Stimulated activated CD4-positive, alpha-beta T cell treated with anti-CD3 and anti-CD28 coated beads, Interleukin-1b, Interleukin-23, amount 100 ng/mL, for 4 hours (primary cell): ENCODE data around the gene AVP.
A peak's percentile ranks its signal among the peaks of the same experiment; 100 is the strongest.
"Not testable (repeated sequence)": the region's sequence is repeated elsewhere in the genome, so short reads cannot be mapped to it uniquely, and the experiment has no call there.

ENCODE experiments used
- DNase-seq, 2 donors: peaks; one replicate each; pipeline ENCODE4 v3.0.0-alpha.2; 2020; ENCODE audit warnings: low read depth in 2 of 2

The AVP gene

GRCh38 chr20:3082955-3083952 lies 1.3 kb downstream of the AVP start:
- DNase-seq, result no peak

- DNase-seq, result no peak
Observed at GRCh38 chr20:3082306-3082951, 2.1 kb downstream of the AVP start.

- DNase-seq, result no peak
Observed at GRCh38 chr20:3081641-3082040, 2.9 kb downstream of the AVP start.

- no peak for DNase-seq
Observed at GRCh38 chr20:3080939-3081388, 3.6 kb downstream of the AVP start.

- no peak for DNase-seq
Observed at GRCh38 chr20:3077618-3078134, 6.8 kb downstream of the AVP start.

GRCh38 chr20:3075315-3075714 lies 9.2 kb downstream of the AVP start:
- not testable (repeated sequence) for DNase-seq

GRCh38 chr20:3074812-3075211 lies 9.7 kb downstream of the AVP start:
- no peak for DNase-seq

GRCh38 chr20:3073251-3073643 lies 11.3 kb downstream of the AVP start:
- DNase-seq, result not testable (repeated sequence)

- no peak for DNase-seq
Observed at GRCh38 chr20:3072530-3073250, 11.8 kb downstream of the AVP start.

- peak; percentile 67 to 68 for DNase-seq
Observed at GRCh38 chr20:3071610-3072529, 12.7 kb downstream of the AVP start, which contains the start of gene OXT. Gene OXT (plus strand): TSS chr20:3071620. CDS start chr20:3071656, 36 bp downstream.

GRCh38 chr20:3071266-3071609 lies 13.3 kb downstream of the AVP start:
- no peak for DNase-seq

GRCh38 chr20:3070725-3071124 lies 13.8 kb downstream of the AVP start:
- no peak for DNase-seq

- DNase-seq, result no peak
Observed at GRCh38 chr20:3068986-3069900, 15.3 kb downstream of the AVP start.

GRCh38 chr20:3068075-3068474 lies 16.4 kb downstream of the AVP start:
- no peak for DNase-seq

- DNase-seq, result no peak
Observed at GRCh38 chr20:3067139-3068014, 17.1 kb downstream of the AVP start.

GRCh38 chr20:3064119-3064518 lies 20.4 kb downstream of the AVP start:
- DNase-seq, result not testable (repeated sequence)

GRCh38 chr20:3059489-3059888 lies 25.0 kb downstream of the AVP start:
- DNase-seq, result no peak

GRCh38 chr20:3051385-3052019 lies 33.0 kb downstream of the AVP start:
- DNase-seq, result no peak
